Activated naive CD8-positive, alpha-beta T cell treated with anti-CD3 and anti-CD28 coated beads, Interleukin-2, amount 10 ng/mL, durations not matched to agents 7 days and 5 days (primary cell): ENCODE results near the gene PDE8A. TPM values are rescaled to one million over a fixed set of nuclear protein-coding genes. Genes with fewer than 3 reads are reported as not detected.
"Not testable (repeated sequence)": the region's sequence is repeated elsewhere in the genome, so short reads cannot be mapped to it uniquely, and the experiment has no call there.

Source experiments
- ATAC-seq: fragments of 150-1000 bp; cut with Tn5 transposase; one replicate; pipeline ENCODE4 v1.10.0; 2021; ENCODE audit warnings: low read depth, moderate library complexity
- POLR2A ChIA-PET: fragments of 350-600 bp; sonication (Branson Sonifier 250); formaldehyde crosslinking; loops from one replicate; lab custom pipeline; 2021; ENCODE audit warnings: antibody characterized with exemption; lab: Charles Lee
- DNase-seq: peaks from one replicate; pipeline ENCODE4 v3.0.0; 2021
- H3K27ac Mint-ChIP-seq: one replicate; pipeline ENCODE4 v1.8.0; 2022; ENCODE audit warnings: mild to moderate bottlenecking, mixed read lengths
- H3K27me3 Mint-ChIP-seq: one replicate; pipeline ENCODE4 v1.8.0; 2022; ENCODE audit warnings: mild to moderate bottlenecking, moderate library complexity, mixed read lengths
- H3K36me3 Mint-ChIP-seq: one replicate; pipeline ENCODE4 v1.8.0; 2021; ENCODE audit warnings: mild to moderate bottlenecking, mixed read lengths
- H3K4me1 Mint-ChIP-seq: one replicate; pipeline ENCODE4 v1.8.0; 2021; ENCODE audit warnings: mixed read lengths
- H3K4me3 Mint-ChIP-seq: one replicate; pipeline ENCODE4 v1.8.0; 2022; ENCODE audit warnings: mild to moderate bottlenecking, moderate library complexity, mixed read lengths
- H3K9me3 Mint-ChIP-seq: one replicate; pipeline ENCODE4 v1.8.0; 2021; ENCODE audit warnings: mixed read lengths
- total RNA-seq, 2 experiments: library from RNA; stranded (reverse); gene quantifications; one replicate each; pipeline ENCODE4 v1.2.3, GENCODE V29; 2021

PDE8A gene
- total RNA-seq, 2 experiments from 2014 or later: 22.3 to 27.7 TPM

DNA sequence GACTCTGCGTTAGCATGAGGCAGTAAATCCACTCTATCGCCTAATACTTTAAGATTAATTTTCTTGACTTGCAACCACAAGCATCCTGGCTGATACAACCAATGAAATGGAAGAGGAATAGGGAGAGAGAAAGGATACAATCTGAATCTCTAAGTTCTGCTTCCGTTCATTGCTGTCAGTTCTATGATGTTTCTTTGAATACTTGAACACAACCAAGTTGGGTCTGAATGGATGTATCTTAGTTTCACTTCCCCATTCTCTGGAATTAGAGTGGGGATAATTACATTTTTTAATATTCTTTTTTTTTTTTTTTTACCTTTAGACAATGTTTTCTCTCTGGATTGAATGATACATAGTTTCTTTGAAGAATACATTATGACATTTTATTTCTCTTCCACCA lies 22.9 kb downstream of the PDE8A start:
- DNase-seq: no peak
- Mint-ChIP-seq H3K36me3 (peaks cover 2% of the 10 kb centered on the region), H3K4me3 (no peak overlapping the region), H3K27ac (no peak overlapping the region), H3K27me3 (no peaks in the 10 kb centered on the region), H3K9me3 (no peaks in the 10 kb centered on the region), H3K4me1 (peaks cover 23% of the 10 kb centered on the region)
- no peak for ATAC-seq
- POLR2A ChIA-PET: no interaction called here

DNA sequence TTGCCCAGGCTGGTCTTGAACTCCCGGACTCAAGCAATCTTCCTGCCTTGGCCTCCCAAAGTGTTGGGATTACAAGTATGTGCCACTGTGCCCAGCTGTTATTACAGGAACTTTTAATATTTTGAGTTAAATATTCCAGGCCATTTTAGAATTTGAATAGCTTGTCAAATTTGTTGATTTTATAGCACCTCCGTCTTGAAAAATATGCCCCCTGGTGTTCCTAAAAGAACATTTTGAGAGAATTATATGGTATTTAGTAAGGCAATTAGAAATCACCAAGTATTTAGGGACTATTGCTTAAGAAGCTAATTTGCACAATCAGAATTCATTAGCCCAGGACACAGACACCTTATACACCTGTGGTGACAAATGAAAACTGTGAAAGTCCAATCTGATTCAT lies 23.7 kb downstream of the PDE8A start:
- no peaks in the 10 kb centered on the region for H3K9me3 Mint-ChIP-seq
- DNase-seq (no peak), ATAC-seq (no peak)
- H3K27ac Mint-ChIP-seq: no peak overlapping the region
- POLR2A ChIA-PET: no interaction called here
- peaks cover 28% of the 10 kb centered on the region for H3K4me1 Mint-ChIP-seq
- no peak overlapping the region for H3K4me3 Mint-ChIP-seq
- H3K27me3 Mint-ChIP-seq: no peaks in the 10 kb centered on the region
- H3K36me3 Mint-ChIP-seq: peaks cover 2% of the 10 kb centered on the region

- Mint-ChIP-seq H3K4me1 (peaks cover 30% of the 10 kb centered on the region), H3K27ac (no peak overlapping the region)
- POLR2A ChIA-PET: no interaction called here
Observed at GRCh38 chr15:85005746-85006145, 24.1 kb downstream of the PDE8A start.

DNA sequence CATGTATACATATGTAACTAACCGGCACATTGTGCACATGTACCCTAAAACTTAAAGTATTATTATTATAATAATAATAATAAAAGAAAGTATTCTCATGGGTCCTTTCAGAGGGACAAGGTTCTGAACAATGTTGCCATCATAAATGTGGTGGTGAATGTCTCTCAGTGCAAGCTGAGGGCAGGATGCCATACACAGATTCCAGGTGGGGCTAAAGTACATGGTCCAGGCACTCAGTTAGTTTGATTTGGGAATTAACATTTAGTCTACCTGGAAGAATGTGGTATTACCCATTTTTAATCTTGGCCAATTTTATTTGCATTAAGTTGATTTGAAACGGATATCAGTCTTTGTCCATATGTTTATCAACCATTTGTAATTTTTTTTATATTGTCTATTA lies 24.5 kb downstream of the PDE8A start:
- no peak for ATAC-seq
- Mint-ChIP-seq H3K36me3 (peaks cover 5% of the 10 kb centered on the region), H3K9me3 (peaks cover 2% of the 10 kb centered on the region), H3K27me3 (no peaks in the 10 kb centered on the region), H3K4me3 (no peak overlapping the region), H3K4me1 (peaks cover 30% of the 10 kb centered on the region), H3K27ac (no peak overlapping the region)
- POLR2A ChIA-PET: no interaction called here
- no peak for DNase-seq

More at GRCh38 chr15:85005746-85006145, 24.1 kb downstream of the PDE8A start:
- no peak for DNase-seq
- Mint-ChIP-seq H3K4me3 (no peak overlapping the region), H3K36me3 (peaks cover 2% of the 10 kb centered on the region), H3K9me3 (no peaks in the 10 kb centered on the region), H3K27me3 (no peaks in the 10 kb centered on the region)
- no peak for ATAC-seq

DNA sequence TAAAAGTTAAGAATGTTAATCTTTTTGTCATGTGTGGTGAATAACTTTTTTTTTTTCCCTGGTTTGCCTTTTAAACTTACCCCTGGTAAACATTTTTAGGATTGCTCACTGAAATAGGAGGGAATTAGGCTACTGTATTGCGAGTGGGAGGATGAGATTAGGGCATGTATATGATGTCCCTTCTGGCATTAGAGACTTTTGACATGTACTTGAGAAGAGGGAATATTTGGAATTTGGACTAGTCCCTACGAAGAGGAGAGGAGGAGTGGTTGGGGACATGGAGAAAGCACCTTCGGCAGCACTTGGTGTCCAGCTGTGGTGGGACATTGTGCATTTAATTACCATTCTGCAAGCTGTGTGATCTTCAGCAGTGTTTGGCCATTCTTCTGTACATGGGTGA lies 25.0 kb downstream of the PDE8A start:
- Mint-ChIP-seq H3K27me3 (no peaks in the 10 kb centered on the region), H3K27ac (no peak overlapping the region), H3K9me3 (peaks cover 2% of the 10 kb centered on the region), H3K4me3 (no peak overlapping the region), H3K36me3 (peaks cover 5% of the 10 kb centered on the region), H3K4me1 (peaks cover 28% of the 10 kb centered on the region)
- POLR2A ChIA-PET: no interaction called here
- DNase-seq (no peak), ATAC-seq (no peak)

- Mint-ChIP-seq H3K4me3 (no peak overlapping the region), H3K9me3 (peaks cover 2% of the 10 kb centered on the region), H3K36me3 (peaks cover 6% of the 10 kb centered on the region), H3K4me1 (peaks cover 27% of the 10 kb centered on the region), H3K27ac (no peak overlapping the region), H3K27me3 (no peaks in the 10 kb centered on the region)
- ATAC-seq (no peak), DNase-seq (no peak)
- POLR2A ChIA-PET: interaction anchor here (1.4 kb wide), 1 partner anchor 26 kb away, joined by 4 read pairs; the partner anchor contains the start of gene PDE8A
Observed at GRCh38 chr15:85007137-85007536, 25.5 kb downstream of the PDE8A start.

GRCh38 chr15:85007741-85008397 lies 26.2 kb downstream of the PDE8A start:
- no peak overlapping the region for H3K27ac Mint-ChIP-seq
- H3K4me1 Mint-ChIP-seq: peaks cover 24% of the 10 kb centered on the region
- POLR2A ChIA-PET: interaction anchor here (1.4 kb wide), 1 partner anchor 27 kb away, joined by 4 read pairs; the partner anchor contains the start of gene PDE8A
- H3K9me3 Mint-ChIP-seq: peaks cover 2% of the 10 kb centered on the region
- no peak for DNase-seq
- no peak overlapping the region for H3K4me3 Mint-ChIP-seq
- no peak for ATAC-seq
- peaks cover 6% of the 10 kb centered on the region for H3K36me3 Mint-ChIP-seq
- H3K27me3 Mint-ChIP-seq: no peaks in the 10 kb centered on the region

DNA sequence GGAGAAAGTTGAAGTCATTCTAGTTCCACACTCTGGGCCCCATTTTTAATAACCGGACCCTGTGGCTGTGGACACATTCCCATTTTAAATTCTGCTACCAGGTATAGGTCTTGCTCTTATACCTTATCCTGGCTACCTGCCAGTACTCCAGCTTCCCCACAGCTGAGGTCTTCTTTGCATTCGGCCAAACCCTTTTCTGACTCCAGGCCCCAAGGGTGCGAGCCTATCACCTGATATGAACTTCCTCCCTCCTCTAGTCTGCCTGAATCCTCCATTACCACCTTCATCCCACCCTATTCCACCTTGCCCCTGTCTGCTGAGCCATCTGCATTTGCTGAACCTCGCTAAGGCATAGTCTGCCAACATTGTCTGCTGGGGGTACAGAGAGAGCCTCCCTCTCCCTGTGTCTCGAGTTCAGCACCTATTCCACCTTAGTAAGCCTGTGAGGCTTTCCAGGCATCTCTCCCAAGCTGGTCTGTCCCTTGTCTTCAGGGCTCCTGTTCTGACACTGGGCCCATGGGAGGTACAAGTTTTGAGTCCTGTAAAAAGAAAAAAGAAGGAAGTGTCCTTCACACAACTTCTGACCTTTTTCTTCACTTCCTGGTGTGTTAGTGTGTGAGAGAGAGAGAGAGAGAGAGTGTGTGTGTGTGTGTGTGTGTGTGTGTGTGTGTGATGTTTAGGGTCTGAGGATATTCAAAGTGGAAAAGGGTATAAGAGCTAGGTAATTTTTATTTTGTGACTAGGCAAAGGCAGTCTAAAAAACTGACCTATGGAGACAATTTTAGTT lies 27.0 kb downstream of the PDE8A start:
- Mint-ChIP-seq H3K36me3 (peaks cover 6% of the 10 kb centered on the region), H3K27me3 (no peaks in the 10 kb centered on the region), H3K9me3 (peaks cover 2% of the 10 kb centered on the region), H3K4me3 (no peak overlapping the region), H3K27ac (peak overlapping the region; percentile 4), H3K4me1 (peaks cover 23% of the 10 kb centered on the region)
- no peak for DNase-seq
- POLR2A ChIA-PET: interaction anchor here (1.4 kb wide), 1 partner anchor 27 kb away, joined by 4 read pairs; the partner anchor contains the start of gene PDE8A
- ATAC-seq: no peak

- Mint-ChIP-seq H3K9me3 (peaks cover 2% of the 10 kb centered on the region), H3K4me3 (no peak overlapping the region), H3K36me3 (peaks cover 6% of the 10 kb centered on the region), H3K27ac (no peak overlapping the region), H3K27me3 (no peaks in the 10 kb centered on the region), H3K4me1 (peaks cover 21% of the 10 kb centered on the region)
- no peak for DNase-seq
- no peak for ATAC-seq
- POLR2A ChIA-PET: no interaction called here
Observed at GRCh38 chr15:85009435-85009834, 27.8 kb downstream of the PDE8A start.

- ATAC-seq: no peak
- POLR2A ChIA-PET: no interaction called here
- peaks cover 6% of the 10 kb centered on the region for H3K36me3 Mint-ChIP-seq
- H3K9me3 Mint-ChIP-seq: peaks cover 2% of the 10 kb centered on the region
- H3K4me1 Mint-ChIP-seq: peaks cover 21% of the 10 kb centered on the region
- H3K27me3 Mint-ChIP-seq: no peaks in the 10 kb centered on the region
- H3K4me3 Mint-ChIP-seq: no peak overlapping the region
- DNase-seq: no peak
- H3K27ac Mint-ChIP-seq: no peak overlapping the region
Observed at GRCh38 chr15:85010071-85010385, 28.4 kb downstream of the PDE8A start.

GRCh38 chr15:85010386-85011159 lies 28.9 kb downstream of the PDE8A start:
- DNase-seq (no peak), ATAC-seq (no peak)
- Mint-ChIP-seq H3K4me3 (no peak overlapping the region), H3K36me3 (peaks cover 6% of the 10 kb centered on the region), H3K27me3 (no peaks in the 10 kb centered on the region), H3K27ac (no peak overlapping the region), H3K9me3 (peaks cover 2% of the 10 kb centered on the region), H3K4me1 (peaks cover 21% of the 10 kb centered on the region)
- POLR2A ChIA-PET: no interaction called here

DNA sequence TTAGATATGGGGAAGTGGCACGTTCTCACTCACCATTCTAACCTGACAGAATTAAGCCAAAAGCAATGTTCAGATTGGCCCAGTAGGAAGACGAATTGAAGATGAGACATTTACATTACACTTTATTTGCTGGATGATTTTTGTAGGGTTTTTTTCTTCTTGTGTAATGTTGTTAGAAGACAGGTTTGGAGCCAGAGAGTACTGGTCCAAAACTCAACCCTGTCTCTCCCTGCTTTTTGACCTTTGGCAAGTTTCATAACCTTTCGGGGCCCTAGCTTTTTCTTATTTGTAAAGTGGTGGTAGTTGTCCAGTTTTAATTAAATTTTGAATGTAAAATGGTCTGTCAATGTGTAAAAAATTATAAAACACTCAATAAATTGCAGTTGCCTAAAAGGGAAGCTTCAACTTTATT lies 29.5 kb downstream of the PDE8A start:
- POLR2A ChIA-PET: no interaction called here
- H3K4me1 Mint-ChIP-seq: peaks cover 21% of the 10 kb centered on the region
- no peak for DNase-seq
- no peak overlapping the region for H3K27ac Mint-ChIP-seq
- H3K36me3 Mint-ChIP-seq: peaks cover 6% of the 10 kb centered on the region
- H3K4me3 Mint-ChIP-seq: no peak overlapping the region
- H3K9me3 Mint-ChIP-seq: peaks cover 2% of the 10 kb centered on the region
- no peaks in the 10 kb centered on the region for H3K27me3 Mint-ChIP-seq
- no peak for ATAC-seq

DNA sequence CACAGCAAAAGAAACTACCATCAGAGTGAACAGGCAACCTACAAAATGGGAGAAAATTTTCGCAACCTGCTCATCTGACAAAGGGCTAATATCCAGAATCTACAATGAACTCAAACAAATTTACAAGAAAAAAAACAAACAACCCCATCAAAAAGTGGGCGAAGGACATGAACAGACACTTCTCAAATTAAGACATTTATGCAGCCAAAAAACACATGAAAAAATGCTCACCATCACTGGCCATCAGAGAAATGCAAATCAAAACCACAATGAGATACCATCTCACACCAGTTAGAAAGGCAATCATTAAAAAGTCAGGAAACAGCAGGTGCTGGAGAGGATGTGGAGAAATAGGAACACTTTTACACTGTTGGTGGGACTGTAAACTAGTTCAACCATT lies 30.1 kb downstream of the PDE8A start:
- H3K9me3 Mint-ChIP-seq, H3K4me3 Mint-ChIP-seq, DNase-seq, H3K27ac Mint-ChIP-seq, POLR2A ChIA-PET, ATAC-seq, H3K36me3 Mint-ChIP-seq, H3K27me3 Mint-ChIP-seq: not testable (repeated sequence)
- peaks cover 21% of the 10 kb centered on the region for H3K4me1 Mint-ChIP-seq
